ENCODE measurements around the gene CA5A. TPM values are rescaled to one million over a fixed set of nuclear protein-coding genes. Genes with fewer than 3 reads are reported as not detected.

Gene CA5A
- total and polyA plus RNA-seq, 2 of the 13 experiments (the other 11 are each of a cell fraction or from before 2014, with no cell fraction given): 66.8 to 106 TPM

- peak; percentile 35; the same call in 1 of the 2 replicates for TF ChIP-seq POGK (CRISPR knock-in tag; conservative IDR thresholded peaks at IDR 0.05)
- no peak; the same call in 1 of the 2 replicates for TF ChIP-seq ZBTB25 (CRISPR knock-in tag; IDR thresholded peaks at IDR 0.05)
- TF ChIP-seq CBX5 (CRISPR knock-in tag; IDR thresholded peaks at IDR 0.05; ENCODE audit: borderline replicate concordance): no peak
- TF ChIP-seq PBX3 (CRISPR knock-in tag; IDR thresholded peaks at IDR 0.05; ENCODE audit: borderline replicate concordance): no peak
- TF ChIP-seq TOE1 (CRISPR knock-in tag; IDR thresholded peaks at IDR 0.05): 0 out of 2 replicates have a peak, but pooled peaks have one; percentile 33
- no peak for TF ChIP-seq ZSCAN5A (CRISPR knock-in tag; IDR thresholded peaks at IDR 0.05; ENCODE audit: borderline replicate concordance)
- TF ChIP-seq TP53 (CRISPR knock-in tag; conservative IDR thresholded peaks at IDR 0.05): 0 out of 2 replicates have a peak, but pooled peaks have one; percentile 54
- no peak for TF ChIP-seq RNF2 (conservative IDR thresholded peaks at IDR 0.05; ENCODE audit: low read depth)
- no peak for TF ChIP-seq CCAR2 (optimal IDR thresholded peaks at IDR 0.05; ENCODE audit: low read depth, low read length)
- peak; percentile 86 for TF ChIP-seq PTBP1 (IDR thresholded peaks at IDR 0.05; ENCODE audit: low read depth, low read length, poor library complexity, severe bottlenecking)
- 0 out of 2 replicates have a peak, but pooled peaks have one; percentile 29 for TF ChIP-seq ZNF264 (CRISPR knock-in tag; IDR thresholded peaks at IDR 0.05)
- TF ChIP-seq ZC3H4 (CRISPR knock-in tag; IDR thresholded peaks at IDR 0.05; ENCODE audit: borderline replicate concordance): peak; percentile 55
- TF ChIP-seq ZSCAN25 (CRISPR knock-in tag; IDR thresholded peaks at IDR 0.05): 0 out of 2 replicates have a peak, but pooled peaks have one; percentile 22
- no peak for TF ChIP-seq ZNF614 (CRISPR knock-in tag; IDR thresholded peaks at IDR 0.05; ENCODE audit: borderline replicate concordance)
- no peak; the same call in 1 of the 2 replicates for TF ChIP-seq ZNF331 (CRISPR knock-in tag; IDR thresholded peaks at IDR 0.05)
- TF ChIP-seq LBX2 (CRISPR knock-in tag; IDR thresholded peaks at IDR 0.05; ENCODE audit: borderline replicate concordance): no peak
- TF ChIP-seq ZNF678 (CRISPR knock-in tag; IDR thresholded peaks at IDR 0.05): no peak
- TF ChIP-seq CTCF (CRISPR knock-in tag; IDR thresholded peaks at IDR 0.05): peak; percentile 34
- TF ChIP-seq CENPBD1 (CRISPR knock-in tag; IDR thresholded peaks at IDR 0.05; ENCODE audit: borderline replicate concordance, low read depth): no peak; the same call in 1 of the 2 replicates
Observed at GRCh38 chr16:87951552-87952538, 15.5 kb upstream of the CA5A start (continued).
